HG03097 (cell line): ENCODE data around the gene POU6F1.
A peak's percentile ranks its signal among the peaks of the same experiment; 100 is the strongest.
"Not testable (repeated sequence)": the region's sequence is repeated elsewhere in the genome, so short reads cannot be mapped to it uniquely, and the experiment has no call there.

Experiments
- ATAC-seq: cut with Tn5 transposase; IDR thresholded peaks from one replicate; pipeline ENCODE4 v1.9.1; 2021; ENCODE audit not compliant: unreplicated experiment, low FRiP score

The POU6F1 gene

GRCh38 chr12:51217968-51218606, at the start of gene POU6F1:
TSS of gene POU6F1 (minus strand) at chr12:51218062. CDS start at chr12:51206836, 11,226 bp downstream.
- ATAC-seq: peak; percentile 63

- ATAC-seq: no peak
Measured at GRCh38 chr12:51265024-51265423, 47.2 kb upstream of the POU6F1 start.

GRCh38 chr12:51264297-51264696, 46.4 kb upstream of the POU6F1 start:
- no peak for ATAC-seq

GRCh38 chr12:51263341-51263740, 45.5 kb upstream of the POU6F1 start:
- ATAC-seq: no peak

- ATAC-seq: no peak
Measured at GRCh38 chr12:51262758-51263177, 44.9 kb upstream of the POU6F1 start.

GRCh38 chr12:51259600-51259999, 41.7 kb upstream of the POU6F1 start:
- ATAC-seq: not testable (repeated sequence)

- ATAC-seq: no peak
Measured at GRCh38 chr12:51254536-51254935, 36.7 kb upstream of the POU6F1 start.

- ATAC-seq: no peak
Measured at GRCh38 chr12:51253276-51253675, 35.4 kb upstream of the POU6F1 start.

- no peak for ATAC-seq
Measured at GRCh38 chr12:51247523-51248206, 29.8 kb upstream of the POU6F1 start.

GRCh38 chr12:51246254-51246853, 28.5 kb upstream of the POU6F1 start:
- no peak for ATAC-seq

GRCh38 chr12:51245476-51246253, 27.8 kb upstream of the POU6F1 start:
- no peak for ATAC-seq

GRCh38 chr12:51244269-51244668, 26.4 kb upstream of the POU6F1 start:
- ATAC-seq: no peak

- no peak for ATAC-seq
Measured at GRCh38 chr12:51242876-51243275, 25.0 kb upstream of the POU6F1 start.

- no peak for ATAC-seq
Measured at GRCh38 chr12:51242120-51242519, 24.3 kb upstream of the POU6F1 start.

GRCh38 chr12:51240971-51241370, 23.1 kb upstream of the POU6F1 start:
- ATAC-seq: no peak

- peak; percentile 79 for ATAC-seq
Measured at GRCh38 chr12:51238510-51239334, 20.9 kb upstream of the POU6F1 start, which contains the start of gene DAZAP2. TSS of gene DAZAP2 (plus strand) at chr12:51238826. CDS start at chr12:51238908, 82 bp downstream.

GRCh38 chr12:51238037-51238509, 20.2 kb upstream of the POU6F1 start:
- ATAC-seq: no peak

- no peak for ATAC-seq
Measured at GRCh38 chr12:51234530-51234929, 16.7 kb upstream of the POU6F1 start.

GRCh38 chr12:51232642-51233041, 14.8 kb upstream of the POU6F1 start:
- no peak for ATAC-seq
